Epithelial cell of esophagus (primary cell): ENCODE measurements around the gene TMEM88.

Experiments
- DNase-seq: peaks from one replicate; pipeline ENCODE4 v3.0.0; 2010; ENCODE audit warnings: low read depth
- H3K4me3 ChIP-seq: 2 replicates; pipeline ENCODE4 v1.5.1; 2011; ENCODE audit warnings: mild to moderate bottlenecking, low read length, control low read depth
- CTCF ChIP-seq: IDR thresholded peaks from 2 replicates; pipeline ENCODE4 v1.5.1; 2011; ENCODE audit warnings: low read depth, mild to moderate bottlenecking, low read length, control low read depth, inconsistent platforms; ENCODE audit not compliant: insufficient read depth; ENCODE audit errors: missing control alignments

Gene TMEM88

GRCh38 chr17:7836596-7837407 is 18.1 kb upstream of the TMEM88 start:
- H3K4me3 ChIP-seq, result peak overlapping the region; percentile 90
- TF ChIP-seq CTCF, result no peak
- DNase-seq, result peak; percentile 92

GRCh38 chr17:7837408-7838088 is 17.3 kb upstream of the TMEM88 start:
- peak overlapping the region; percentile 90 for H3K4me3 ChIP-seq
- no peak for TF ChIP-seq CTCF
- peak; percentile 39 for DNase-seq

GRCh38 chr17:7838090-7839075 is 16.5 kb upstream of the TMEM88 start:
- DNase-seq, result peak; percentile 40
- no peak for TF ChIP-seq CTCF
- H3K4me3 ChIP-seq, result peak overlapping the region; percentile 90

GRCh38 chr17:7839190-7839875 is 15.5 kb upstream of the TMEM88 start:
- peak; percentile 87 for DNase-seq
- no peak for TF ChIP-seq CTCF
- peak overlapping the region; percentile 90 for H3K4me3 ChIP-seq

GRCh38 chr17:7839876-7840261 is 15.0 kb upstream of the TMEM88 start:
- DNase-seq, result peak; percentile 44

More at GRCh38 chr17:7839876-7840261, 15.0 kb upstream of the TMEM88 start:
- H3K4me3 ChIP-seq, result no peak overlapping the region
- TF ChIP-seq CTCF, result no peak
